RWPE2 (cell line): ENCODE data around the gene CCL20.
A peak's percentile ranks its signal among the peaks of the same experiment; 100 is the strongest.
"Not testable (repeated sequence)": the region's sequence is repeated elsewhere in the genome, so short reads cannot be mapped to it uniquely, and the experiment has no call there.

Experiments used
- ATAC-seq: fragments of 200-7000 bp; cut with Tn5 transposase; 3 replicates; pipeline ENCODE4 v1.9.1; 2021; ENCODE audit warnings: low read depth
- DNase-seq: peaks from one replicate; pipeline ENCODE4 v3.0.0-alpha.2; 2020; ENCODE audit warnings: low spot score
- H3K27ac ChIP-seq: fragments of 450-650 bp; 2 replicates; pipeline ENCODE4 v1.5.1; 2017; ENCODE audit warnings: mild to moderate bottlenecking; ENCODE audit not compliant: poor library complexity, severe bottlenecking
- H3K27me3 ChIP-seq: fragments of 250-450 bp; sonication (Bioruptor Pico); 2 replicates; pipeline ENCODE4 v1.5.1; 2021; ENCODE audit warnings: mild to moderate bottlenecking, moderate library complexity; ENCODE audit not compliant: insufficient read depth, poor library complexity, severe bottlenecking
- H3K36me3 ChIP-seq: fragments of 250-450 bp; sonication (Bioruptor Pico); 2 replicates; pipeline ENCODE4 v1.5.1; 2020; ENCODE audit warnings: low read depth, mild to moderate bottlenecking, moderate library complexity
- H3K4me1 ChIP-seq: fragments of 250-450 bp; sonication (Bioruptor Pico); 2 replicates; pipeline ENCODE4 v1.5.1; 2021; ENCODE audit warnings: mild to moderate bottlenecking, moderate library complexity; ENCODE audit not compliant: insufficient read depth, poor library complexity, severe bottlenecking
- H3K4me3 ChIP-seq: fragments of 250-450 bp; sonication (Bioruptor Pico); 2 replicates; pipeline ENCODE4 v1.5.1; 2021; ENCODE audit warnings: mild to moderate bottlenecking, moderate library complexity; ENCODE audit not compliant: severe bottlenecking
- H3K9me3 ChIP-seq: fragments of 250-450 bp; sonication (Bioruptor Pico); 2 replicates; pipeline ENCODE4 v1.5.1; 2021; ENCODE audit warnings: mild to moderate bottlenecking, moderate library complexity; ENCODE audit not compliant: severe bottlenecking
- TF ChIP-seq, protein P1 (sequence below): fragments of 450-650 bp; IDR thresholded peaks from one replicate; pipeline ENCODE4 v1.5.1; 2017; ENCODE audit warnings: mild to moderate bottlenecking, moderate library complexity; ENCODE audit not compliant: poor library complexity, severe bottlenecking

The CCL20 gene

DNA sequence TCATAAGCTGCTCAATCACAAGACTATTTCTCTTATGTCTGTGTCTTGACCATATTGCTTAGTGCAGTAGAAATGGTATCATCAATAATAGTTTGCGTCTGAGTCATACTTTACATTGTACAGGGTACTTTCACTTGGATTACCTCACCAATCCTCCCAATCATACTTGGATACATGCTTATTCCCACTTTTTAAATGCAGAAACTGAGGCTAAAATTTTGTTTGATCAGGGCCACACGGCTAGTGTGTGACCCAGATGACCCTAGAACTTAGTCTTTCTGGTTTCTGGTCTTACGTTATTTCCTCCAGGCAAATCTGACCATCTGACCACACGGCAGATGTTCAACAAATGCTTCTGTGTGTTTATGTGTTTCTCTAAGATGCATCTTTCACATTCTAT is 23.8 kb upstream of the CCL20 start:
- Histone ChIP-seq H3K27ac (no peak overlapping the region), H3K4me3 (no peak overlapping the region), H3K4me1 (no peaks in the 10 kb centered on the region), H3K27me3 (no peaks in the 10 kb centered on the region), H3K9me3 (no peaks in the 10 kb centered on the region), H3K36me3 (no peaks in the 10 kb centered on the region)
- TF ChIP-seq, protein P1, sequence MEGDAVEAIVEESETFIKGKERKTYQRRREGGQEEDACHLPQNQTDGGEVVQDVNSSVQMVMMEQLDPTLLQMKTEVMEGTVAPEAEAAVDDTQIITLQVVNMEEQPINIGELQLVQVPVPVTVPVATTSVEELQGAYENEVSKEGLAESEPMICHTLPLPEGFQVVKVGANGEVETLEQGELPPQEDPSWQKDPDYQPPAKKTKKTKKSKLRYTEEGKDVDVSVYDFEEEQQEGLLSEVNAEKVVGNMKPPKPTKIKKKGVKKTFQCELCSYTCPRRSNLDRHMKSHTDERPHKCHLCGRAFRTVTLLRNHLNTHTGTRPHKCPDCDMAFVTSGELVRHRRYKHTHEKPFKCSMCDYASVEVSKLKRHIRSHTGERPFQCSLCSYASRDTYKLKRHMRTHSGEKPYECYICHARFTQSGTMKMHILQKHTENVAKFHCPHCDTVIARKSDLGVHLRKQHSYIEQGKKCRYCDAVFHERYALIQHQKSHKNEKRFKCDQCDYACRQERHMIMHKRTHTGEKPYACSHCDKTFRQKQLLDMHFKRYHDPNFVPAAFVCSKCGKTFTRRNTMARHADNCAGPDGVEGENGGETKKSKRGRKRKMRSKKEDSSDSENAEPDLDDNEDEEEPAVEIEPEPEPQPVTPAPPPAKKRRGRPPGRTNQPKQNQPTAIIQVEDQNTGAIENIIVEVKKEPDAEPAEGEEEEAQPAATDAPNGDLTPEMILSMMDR, result no peak
- DNase-seq, result no peak
- ATAC-seq, result no peak; the same call in 2 of the 3 replicates

DNA sequence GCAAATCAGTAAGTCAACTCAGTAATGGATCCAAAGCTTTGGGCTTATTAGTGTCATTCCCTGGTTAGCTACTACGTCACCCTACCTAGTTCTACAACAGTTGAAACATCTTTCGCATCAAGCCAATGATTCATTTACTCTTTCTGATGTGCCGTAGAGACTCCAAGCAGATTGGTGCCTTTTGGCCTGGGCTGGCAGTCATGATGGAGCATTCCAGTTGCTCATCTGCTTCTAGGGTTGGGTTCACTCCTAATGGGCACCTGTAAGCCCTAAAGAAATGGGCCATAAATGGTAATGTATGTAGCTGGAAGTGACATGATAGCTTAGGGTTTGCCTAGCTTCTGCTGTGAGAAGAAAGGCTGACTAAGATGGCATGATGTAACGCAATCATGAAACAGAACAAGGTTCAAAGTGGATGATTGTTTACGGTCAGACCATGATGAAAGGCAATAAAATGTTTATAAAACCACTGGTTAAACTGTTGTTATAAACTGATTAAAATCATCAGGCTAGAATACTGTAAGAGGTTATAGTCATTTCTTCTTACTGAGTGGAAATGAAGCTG is 20.4 kb upstream of the CCL20 start:
- Histone ChIP-seq H3K36me3 (no peaks in the 10 kb centered on the region), H3K27me3 (no peaks in the 10 kb centered on the region), H3K4me3 (no peak overlapping the region), H3K27ac (no peak overlapping the region), H3K4me1 (peaks cover 10% of the 10 kb centered on the region), H3K9me3 (no peaks in the 10 kb centered on the region)
- ATAC-seq (no peak), DNase-seq (no peak)
- TF ChIP-seq, protein P1, result no peak

- ATAC-seq (peak; percentile 49; the same call in 1 of the 3 replicates), DNase-seq (no peak)
- no peaks in the 10 kb centered on the region for H3K36me3 ChIP-seq
Observed at GRCh38 chr2:227796045-227796711, 17.5 kb upstream of the CCL20 start.

DNA sequence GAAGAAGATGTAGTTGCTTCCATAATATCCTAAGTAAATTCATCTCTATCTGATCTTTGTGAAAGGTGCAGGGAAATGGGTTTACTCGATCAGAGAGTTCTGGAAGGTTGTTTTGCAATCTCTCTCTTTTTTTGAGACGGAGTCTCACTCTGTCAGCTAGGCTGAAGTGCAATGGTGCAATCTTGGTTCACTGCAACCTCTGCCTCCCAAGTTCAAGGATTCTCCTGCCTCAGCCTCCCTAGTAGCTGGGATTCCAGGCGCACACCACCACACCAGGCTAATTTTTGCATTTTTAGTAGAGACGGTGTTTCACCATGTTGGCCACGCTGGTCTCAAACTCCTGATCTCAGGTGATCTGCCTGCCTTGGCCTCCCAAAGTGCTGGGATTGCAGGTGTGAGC is 16.9 kb upstream of the CCL20 start:
- H3K36me3 ChIP-seq, H3K27me3 ChIP-seq, H3K4me1 ChIP-seq, H3K9me3 ChIP-seq, H3K4me3 ChIP-seq, H3K27ac ChIP-seq, ATAC-seq, DNase-seq: not testable (repeated sequence)

More at GRCh38 chr2:227796045-227796711, 17.5 kb upstream of the CCL20 start:
- Histone ChIP-seq H3K4me3 (no peak overlapping the region), H3K27ac (no peak overlapping the region), H3K27me3 (no peaks in the 10 kb centered on the region), H3K4me1 (peaks cover 10% of the 10 kb centered on the region), H3K9me3 (no peaks in the 10 kb centered on the region)
- TF ChIP-seq, protein P1, result no peak

DNA sequence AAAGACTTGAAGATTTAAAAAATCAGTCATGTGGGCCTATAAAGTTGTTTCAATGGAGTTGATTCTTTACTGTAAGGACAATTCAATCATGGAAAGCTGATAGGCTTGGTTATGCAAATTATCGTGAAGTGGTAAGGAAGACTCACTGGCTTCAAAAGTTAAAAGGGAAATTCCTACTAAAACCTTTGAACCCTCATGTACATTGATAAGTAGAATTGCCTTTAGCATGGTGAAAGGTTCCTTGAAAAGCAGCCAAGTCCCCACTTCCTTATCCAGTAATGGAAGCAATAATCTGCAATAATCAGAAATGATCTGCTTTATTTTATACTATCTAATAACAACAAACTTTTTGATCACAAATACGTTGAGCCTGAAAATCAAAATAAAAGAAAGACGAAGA is 14.4 kb upstream of the CCL20 start:
- Histone ChIP-seq H3K27me3 (no peaks in the 10 kb centered on the region), H3K27ac (no peak overlapping the region), H3K4me1 (peaks cover 10% of the 10 kb centered on the region), H3K36me3 (no peaks in the 10 kb centered on the region), H3K9me3 (no peaks in the 10 kb centered on the region), H3K4me3 (no peak overlapping the region)
- TF ChIP-seq, protein P1, result no peak
- DNase-seq (no peak), ATAC-seq (no peak)
